Measurements from ENCODE around the gene SFXN5. TPM values are rescaled to one million over a fixed set of nuclear protein-coding genes. Genes with fewer than 3 reads are reported as not detected.

SFXN5 gene
- total and polyA plus RNA-seq, 2 donors (not counting 3 experiments of a cell fraction or from before 2014, with no cell fraction given) = 18.7 to 28.6 TPM

GRCh38 chr2:73043276-73043675 lies 28.2 kb downstream of the SFXN5 start:
- TF ChIP-seq MYC (IDR thresholded peaks at IDR 0.05; ENCODE audit: low read depth, low read length) (no peak), EZH2 (IDR thresholded peaks at IDR 0.05; ENCODE audit: borderline replicate concordance, low read depth, low read length, severe bottlenecking) (no peak), GATA2 (IDR thresholded peaks at IDR 0.05; ENCODE audit: insufficient read depth, insufficient read length, low read depth, low read length) (no peak), MAX (IDR thresholded peaks at IDR 0.05; ENCODE audit: insufficient read depth, insufficient read length) (no peak), JUN (IDR thresholded peaks at IDR 0.05; ENCODE audit: borderline replicate concordance, insufficient read depth, insufficient read length, low read depth) (no peak)
- Histone ChIP-seq H3K9me3 (replicated peaks; ENCODE audit: control insufficient read depth, insufficient read depth, low read length) (no peaks in the 10 kb centered on the region), H3K9ac (replicated peaks; ENCODE audit: extremely low read depth, insufficient read depth, low read length) (no peak overlapping the region), H3K4me2 (ENCODE audit: insufficient read depth, low read length) (no peak overlapping the region), H3K27ac (ENCODE audit: insufficient read depth, low read depth, low read length) (no peak overlapping the region), H3K4me3 (replicated peaks in 1 of 3; ENCODE audit: insufficient read depth in 1 of 3, low read depth in 1 of 3, low read length in 3 of 3) (no peak overlapping the region), H3K79me2 (ENCODE audit: control insufficient read depth, insufficient read depth, low read length) (no peaks in the 10 kb centered on the region), H3K9me1 (replicated peaks; ENCODE audit: control insufficient read depth, extremely low read depth, insufficient read depth, low read length) (no peaks in the 10 kb centered on the region), H3K4me1 (ENCODE audit: control insufficient read depth, extremely low read depth, insufficient read depth, low read length) (no peaks in the 10 kb centered on the region), H3K27me3 (ENCODE audit: control insufficient read depth in 2 of 2, insufficient read depth in 2 of 2, low read length in 2 of 2) (no peaks in the 10 kb centered on the region), H2AFZ (ENCODE audit: low read depth, low read length) (no peak overlapping the region), H3K36me3 (ENCODE audit: control insufficient read depth in 2 of 2, extremely low read depth in 1 of 2, insufficient read depth in 2 of 2, low read length in 2 of 2) (peaks cover 0 to 2% of the 10 kb centered on the region in 2 experiments), H4K20me1 (replicated peaks; ENCODE audit: control insufficient read depth, extremely low read depth, insufficient read depth, low read length) (no peaks in the 10 kb centered on the region)
- intact Hi-C loops (cut with micrococcal nuclease) (no loop called here), dilution Hi-C loops (cut with MboI; ENCODE audit: extremely low pct_ligation_motif_present, low sequenced_read_pairs) (no loop called here)
- CTCF ChIA-PET = interaction anchor here (1.2 to 1.7 kb wide), 2 partner anchors 11 to 114 kb away, joined by 3 to 5 read pairs; no protein-coding TSS in a partner anchor
- no TSS peak for BruUV-seq (replicated peaks)
- DNase-seq (ENCODE audit: low read depth, low spot score) (no peak), FAIRE-seq (no peak)
- POLR2A ChIA-PET = no interaction called here

GRCh38 chr2:73037947-73038585 lies 33.4 kb downstream of the SFXN5 start:
- POLR2A ChIA-PET = no interaction called here
- CTCF ChIA-PET = no interaction called here
- Histone ChIP-seq H3K27ac (ENCODE audit: insufficient read depth, low read depth, low read length) (no peak overlapping the region), H3K9ac (replicated peaks; ENCODE audit: extremely low read depth, insufficient read depth, low read length) (no peak overlapping the region), H2AFZ (ENCODE audit: low read depth, low read length) (no peak overlapping the region), H3K4me3 (replicated peaks in 1 of 3; ENCODE audit: insufficient read depth in 1 of 3, low read depth in 1 of 3, low read length in 3 of 3) (no peak overlapping the region), H3K9me1 (replicated peaks; ENCODE audit: control insufficient read depth, extremely low read depth, insufficient read depth, low read length) (no peaks in the 10 kb centered on the region), H3K9me3 (replicated peaks; ENCODE audit: control insufficient read depth, insufficient read depth, low read length) (no peaks in the 10 kb centered on the region), H3K79me2 (ENCODE audit: control insufficient read depth, insufficient read depth, low read length) (no peaks in the 10 kb centered on the region), H3K27me3 (ENCODE audit: control insufficient read depth in 2 of 2, insufficient read depth in 2 of 2, low read length in 2 of 2) (no peaks in the 10 kb centered on the region), H3K36me3 (ENCODE audit: control insufficient read depth in 2 of 2, extremely low read depth in 1 of 2, insufficient read depth in 2 of 2, low read length in 2 of 2) (peaks cover 0 to 2% of the 10 kb centered on the region in 2 experiments), H3K4me2 (ENCODE audit: insufficient read depth, low read length) (no peak overlapping the region), H4K20me1 (replicated peaks; ENCODE audit: control insufficient read depth, extremely low read depth, insufficient read depth, low read length) (no peaks in the 10 kb centered on the region), H3K4me1 (ENCODE audit: control insufficient read depth, extremely low read depth, insufficient read depth, low read length) (no peaks in the 10 kb centered on the region)
- no peak for DNase-seq (ENCODE audit: low read depth, low spot score)
- dilution Hi-C loops (cut with MboI; ENCODE audit: extremely low pct_ligation_motif_present, low sequenced_read_pairs) = no loop called here
- intact Hi-C loops (cut with micrococcal nuclease) = no loop called here
- no peak for FAIRE-seq
- no TSS peak for BruUV-seq (replicated peaks)
- TF ChIP-seq JUN (IDR thresholded peaks at IDR 0.05; ENCODE audit: borderline replicate concordance, insufficient read depth, insufficient read length, low read depth) (no peak), POLR2AphosphoS5 (IDR thresholded peaks at IDR 0.05; ENCODE audit: insufficient read depth, low read depth, low read length) (no peak), EZH2 (IDR thresholded peaks at IDR 0.05; ENCODE audit: borderline replicate concordance, low read depth, low read length, severe bottlenecking) (no peak), POLR2A (IDR thresholded peaks at IDR 0.05; ENCODE audit: low read depth, low read length) (no peak), GATA2 (IDR thresholded peaks at IDR 0.05; ENCODE audit: insufficient read depth, insufficient read length, low read depth, low read length) (no peak), MAX (IDR thresholded peaks at IDR 0.05; ENCODE audit: insufficient read depth, insufficient read length) (no peak), FOS (IDR thresholded peaks at IDR 0.05; ENCODE audit: borderline replicate concordance, insufficient read depth, low read length) (no peak), CTCF (IDR thresholded peaks at IDR 0.05; ENCODE audit: extremely low read depth in 1 of 2, insufficient read depth in 1 of 2, low read depth in 1 of 2, low read length in 2 of 2) (no peak), MYC (IDR thresholded peaks at IDR 0.05; ENCODE audit: low read depth, low read length) (no peak)
